K562 (cell line): Measurements from ENCODE around the gene METTL15. TPM values are rescaled to one million over a fixed set of nuclear protein-coding genes. Genes with fewer than 3 reads are reported as not detected.
A peak's percentile ranks its signal among the peaks of the same experiment; 100 is the strongest.

Source experiments
- ATAC-seq: fragments of 200-7000 bp; cut with Tn5 transposase; 3 replicates; pipeline ENCODE4 v1.9.1; 2020; ENCODE audit warnings: moderate library complexity
- BruUV-seq: library from RNA; stranded (reverse); fragments of 400-500 nt; replicated peaks from 2 replicates; lab custom pipeline; 2021; lab: Mats Ljungman, UMichigan
- CTCF ChIA-PET: fragments of 300-600 bp; formaldehyde crosslinking; extraction: SDS; loops from one replicate; lab custom pipeline; 2021; ENCODE audit warnings: low intra/inter-chr PET ratio; lab: Yijun Ruan, JAX
- POLR2A ChIA-PET: fragments of 300-600, 350-650 bp; sonication (Branson Sonifier 250); formaldehyde crosslinking; extraction: SDS; loops from one replicate; lab custom pipeline; 2021; ENCODE audit warnings: antibody characterized with exemption, inconsistent platforms; lab: Yijun Ruan, JAX
- DNase-seq, 4 experiments: peaks; one replicate each; pipeline versions ENCODE4 v3.0.0 to v3.0.0-alpha.2; 2011 to 2018; ENCODE audit warnings: low spot score in 3 of 4, mixed read lengths in 3 of 4; ENCODE audit errors: extremely low read depth in 1 of 4
- FAIRE-seq: peaks from 2 replicates; lab custom pipeline; 2011; peaks lifted over from hg19 to GRCh38; lab: Jason Lieb, UNC
- H2AFZ ChIP-seq: 2 replicates; pipeline ENCODE4 v1.6.0; 2011; ENCODE audit warnings: low read depth, low read length, control low read depth, inconsistent platforms
- H3K27ac ChIP-seq: fragments of 200-600 bp; 3 replicates; pipeline ENCODE4 v1.8.0; 2011; ENCODE audit warnings: low read depth, mild to moderate bottlenecking, control low read depth, inconsistent platforms, low read length, moderate library complexity, mixed read lengths; ENCODE audit errors: extremely low read depth
- H3K27me3 ChIP-seq, 2 experiments: fragments of 300-600 bp in 1 of 2; 2 replicates in 1 of 2; 3 replicates in 1 of 2; pipeline versions ENCODE4 v1.6.0 to v1.8.0; 2011; ENCODE audit warnings: inconsistent platforms in 2 of 2, low read length in 2 of 2, mild to moderate bottlenecking in 1 of 2, mixed read lengths in 1 of 2, moderate library complexity in 1 of 2; ENCODE audit not compliant: control insufficient read depth in 2 of 2, insufficient read depth in 2 of 2
- H3K36me3 ChIP-seq: fragments of 300-600 bp; 3 replicates; pipeline ENCODE4 v1.8.0; 2011; ENCODE audit warnings: mild to moderate bottlenecking, low read length, inconsistent platforms; ENCODE audit not compliant: control insufficient read depth, insufficient read depth
- H3K4me1 ChIP-seq, 2 experiments: fragments of 200-600 bp in 1 of 2; replicated peaks in 1 of 2; 2 replicates in 1 of 2; 3 replicates in 1 of 2; pipeline versions ENCODE4 v1.5.1 to v1.8.0; 2011; ENCODE audit warnings: inconsistent platforms in 2 of 2, low read length in 2 of 2, mild to moderate bottlenecking in 1 of 2, mixed read lengths in 1 of 2, moderate library complexity in 1 of 2; ENCODE audit not compliant: control insufficient read depth in 2 of 2, insufficient read depth in 2 of 2
- H3K4me2 ChIP-seq: 2 replicates; pipeline ENCODE4 v1.6.1; 2011; ENCODE audit warnings: low read length, control low read depth, inconsistent platforms, mixed read lengths; ENCODE audit not compliant: insufficient read depth
- H3K4me3 ChIP-seq: fragments of 200-600 bp; sonication (generic), shearing (Covaris generic); 2 replicates; pipeline ENCODE4 v1.5.1; 2016; ENCODE audit warnings: control low read depth, inconsistent platforms
- H3K79me2 ChIP-seq: fragments of 200-600 bp; 3 replicates; pipeline ENCODE4 v1.8.0; 2011; ENCODE audit warnings: low read length, inconsistent platforms; ENCODE audit not compliant: control insufficient read depth, insufficient read depth
- H3K9ac ChIP-seq, 2 experiments: 2 replicates each; pipeline versions ENCODE4 v1.6.0 to v1.6.1; 2011; ENCODE audit warnings: low read depth in 2 of 2, low read length in 2 of 2, control low read depth in 1 of 2, inconsistent platforms in 1 of 2, mild to moderate bottlenecking in 1 of 2, mixed read lengths in 1 of 2; ENCODE audit not compliant: insufficient read depth in 1 of 2
- H3K9me1 ChIP-seq: one replicate; pipeline ENCODE4 v1.6.0; 2011; ENCODE audit warnings: inconsistent platforms, mild to moderate bottlenecking, low read length, moderate library complexity; ENCODE audit not compliant: control insufficient read depth, insufficient read depth
- H3K9me3 ChIP-seq: replicated peaks from 2 replicates; pipeline ENCODE4 v1.5.1; 2011; ENCODE audit warnings: low read depth, low read length, inconsistent platforms; ENCODE audit not compliant: control insufficient read depth, insufficient read depth
- H4K20me1 ChIP-seq: replicated peaks from 2 replicates; pipeline ENCODE4 v1.6.1; 2011; ENCODE audit warnings: low read length, inconsistent platforms, mixed read lengths; ENCODE audit not compliant: control insufficient read depth, insufficient read depth
- LARP7 ChIP-seq: fragments of 450-650 bp; IDR thresholded peaks from 2 replicates; pipeline ENCODE4 v1.6.1; 2016
- PRDM10 ChIP-seq: fragments of 450-650 bp; IDR thresholded peaks from 2 replicates; pipeline ENCODE4 v1.6.1; 2018; ENCODE audit not compliant: partially characterized antibody
- RFX7 ChIP-seq: fragments of 250-450 bp; sonication (Bioruptor Pico); IDR thresholded peaks from 2 replicates; pipeline ENCODE4 v1.5.1; 2021; ENCODE audit warnings: mild to moderate bottlenecking
- TAL1 ChIP-seq: fragments of 450-650 bp; IDR thresholded peaks from 2 replicates; pipeline ENCODE4 v1.6.1; 2016; ENCODE audit warnings: mild to moderate bottlenecking
- ZKSCAN8 ChIP-seq: fragments of 200-800 bp; sonication (Bioruptor generic); IDR thresholded peaks from 2 replicates; pipeline ENCODE4 v1.6.1; 2016; ENCODE audit warnings: missing genetic modification characterization, missing compliant biosample characterization
- WGBS: fragments of 100-300 bp; shearing (Covaris generic); methylation state at CpG from one replicate; pipeline ENCODE4 v1.1.6; 2016; ENCODE audit warnings: low coverage, mixed read lengths; ENCODE audit not compliant: insufficient coverage; ENCODE audit errors: missing lambda C conversion rate; 5-methylcytosine and 5-hydroxymethylcytosine counted together
- in situ Hi-C: fragments of 300-500 bp; cut with MboI; formaldehyde crosslinking; loops from 4 replicates; pipeline ENCODE4 v1.15.0; 2018; ENCODE audit warnings: inconsistent platforms, mixed read lengths
- intact Hi-C: fragments of 100-400 bp; cut with micrococcal nuclease; formaldehyde crosslinking; loops from 2 replicates; pipeline ENCODE4 v1.14.2; 2022
- polyA plus RNA-seq, 8 experiments: library from polyadenylated mRNA; depleted of rRNA in 4 of 8; stranded (reverse) in 5 of 8; unstranded in 3 of 8; fragments of >200 nt; fragmentation: Nextera tagmentation in 2 of 8; fragmentation: Illumina TruSeq in 1 of 8; extraction: Ambion mirVana in 2 of 8; extraction: Trizol in 1 of 8; gene quantifications; 2 replicates each; pipeline versions ENCODE4 v1.2.1 to v1.2.3, GENCODE V29; 2011 to 2014; ENCODE audit warnings: inconsistent platforms in 1 of 8, missing spikeins in 1 of 8
- total RNA-seq, 7 experiments: library from RNA; depleted of rRNA in 6 of 7; stranded (reverse); fragments of >200 nt in 6 of 7; fragmentation: Illumina TruSeq in 2 of 7; extraction: Trizol in 2 of 7; gene quantifications; 2 replicates each; pipeline versions ENCODE4 v1.2.1 to v1.2.3, GENCODE V29; 2011 to 2021; ENCODE audit warnings: low replicate concordance in 1 of 7
- TF ChIP-seq, protein P1 (sequence below): fragments of 250-450 bp; sonication (Bioruptor Pico); IDR thresholded peaks from 2 replicates; pipeline ENCODE4 v1.8.0; 2022; ENCODE audit warnings: inconsistent platforms
- TF ChIP-seq, protein P2 (sequence below): fragments of 450-650 bp; IDR thresholded peaks from one replicate; pipeline ENCODE4 v1.6.1; 2018; ENCODE audit warnings: mild to moderate bottlenecking, moderate library complexity; ENCODE audit not compliant: partially characterized antibody

Gene METTL15
- total and polyA plus RNA-seq, 9 of the 15 experiments (the other 6 are each of a cell fraction or from before 2014, with no cell fraction given) = 10.7 to 21.7 (median 15.9) TPM

GRCh38 chr11:28350216-28350615, 242.0 kb downstream of the METTL15 start (continued):
- TF ChIP-seq LARP7 (no peak), ZKSCAN8 (CRISPR knock-in tag) (no peak), TAL1 (no peak)
- TF ChIP-seq, protein P1, sequence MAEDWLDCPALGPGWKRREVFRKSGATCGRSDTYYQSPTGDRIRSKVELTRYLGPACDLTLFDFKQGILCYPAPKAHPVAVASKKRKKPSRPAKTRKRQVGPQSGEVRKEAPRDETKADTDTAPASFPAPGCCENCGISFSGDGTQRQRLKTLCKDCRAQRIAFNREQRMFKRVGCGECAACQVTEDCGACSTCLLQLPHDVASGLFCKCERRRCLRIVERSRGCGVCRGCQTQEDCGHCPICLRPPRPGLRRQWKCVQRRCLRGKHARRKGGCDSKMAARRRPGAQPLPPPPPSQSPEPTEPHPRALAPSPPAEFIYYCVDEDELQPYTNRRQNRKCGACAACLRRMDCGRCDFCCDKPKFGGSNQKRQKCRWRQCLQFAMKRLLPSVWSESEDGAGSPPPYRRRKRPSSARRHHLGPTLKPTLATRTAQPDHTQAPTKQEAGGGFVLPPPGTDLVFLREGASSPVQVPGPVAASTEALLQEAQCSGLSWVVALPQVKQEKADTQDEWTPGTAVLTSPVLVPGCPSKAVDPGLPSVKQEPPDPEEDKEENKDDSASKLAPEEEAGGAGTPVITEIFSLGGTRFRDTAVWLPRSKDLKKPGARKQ = no peak

GRCh38 chr11:28353991-28354390, 245.8 kb downstream of the METTL15 start:
- ATAC-seq (no peak), FAIRE-seq (no peak), DNase-seq (no peak)
- Histone ChIP-seq H3K9me3 (no peaks in the 10 kb centered on the region), H3K4me1 (no peaks in the 10 kb centered on the region), H3K79me2 (no peaks in the 10 kb centered on the region), H3K4me3 (no peak overlapping the region), H4K20me1 (no peaks in the 10 kb centered on the region), H3K36me3 (no peaks in the 10 kb centered on the region), H3K9ac (no peak overlapping the region), H3K27me3 (no peaks in the 10 kb centered on the region), H3K4me2 (no peak overlapping the region), H2AFZ (no peak overlapping the region), H3K27ac (no peak overlapping the region), H3K9me1 (no peaks in the 10 kb centered on the region)
- ChIA-PET CTCF (no interaction called here), POLR2A (no interaction called here)
- in situ Hi-C loops = no loop called here
- TF ChIP-seq, protein P2, sequence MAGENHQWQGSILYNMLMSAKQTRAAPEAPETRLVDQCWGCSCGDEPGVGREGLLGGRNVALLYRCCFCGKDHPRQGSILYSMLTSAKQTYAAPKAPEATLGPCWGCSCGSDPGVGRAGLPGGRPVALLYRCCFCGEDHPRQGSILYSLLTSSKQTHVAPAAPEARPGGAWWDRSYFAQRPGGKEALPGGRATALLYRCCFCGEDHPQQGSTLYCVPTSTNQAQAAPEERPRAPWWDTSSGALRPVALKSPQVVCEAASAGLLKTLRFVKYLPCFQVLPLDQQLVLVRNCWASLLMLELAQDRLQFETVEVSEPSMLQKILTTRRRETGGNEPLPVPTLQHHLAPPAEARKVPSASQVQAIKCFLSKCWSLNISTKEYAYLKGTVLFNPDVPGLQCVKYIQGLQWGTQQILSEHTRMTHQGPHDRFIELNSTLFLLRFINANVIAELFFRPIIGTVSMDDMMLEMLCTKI = no peak
- peak; percentile 92 for TF ChIP-seq PRDM10
- TF ChIP-seq RFX7 (CRISPR knock-in tag) = no peak
- no TSS peak for BruUV-seq
- intact Hi-C loops = no loop called here
- WGBS = 7% methylated on average over 2 of the region's 2 CpGs
